Activated T-helper 17 cell treated with anti-CD3 and anti-CD28 coated beads, Interleukin-2, amount 50 U/mL, for 72 hours (primary cell): ENCODE measurements around the gene GPHA2. TPM values are rescaled to one million over a fixed set of nuclear protein-coding genes. Genes with fewer than 3 reads are reported as not detected.

ENCODE experiments used
- ATAC-seq: fragments of 150-1000 bp; cut with Tn5 transposase; replicated peaks from 2 replicates; pipeline ENCODE4 v1.10.0; 2021; ENCODE audit warnings: mild to moderate bottlenecking, moderate library complexity
- H3K27ac Mint-ChIP-seq: one replicate; pipeline ENCODE4 v1.8.0; 2022; ENCODE audit warnings: mixed read lengths
- H3K27me3 Mint-ChIP-seq: one replicate; pipeline ENCODE4 v1.8.0; 2022; ENCODE audit warnings: mixed read lengths
- H3K36me3 Mint-ChIP-seq: one replicate; pipeline ENCODE4 v1.8.0; 2022; ENCODE audit warnings: low read depth, mild to moderate bottlenecking, mixed read lengths
- H3K4me1 Mint-ChIP-seq: one replicate; pipeline ENCODE4 v1.8.0; 2022; ENCODE audit warnings: mixed read lengths
- H3K4me3 Mint-ChIP-seq: one replicate; pipeline ENCODE4 v1.8.0; 2022; ENCODE audit warnings: mild to moderate bottlenecking, mixed read lengths
- H3K9me3 Mint-ChIP-seq: one replicate; pipeline ENCODE4 v1.8.0; 2022; ENCODE audit warnings: mixed read lengths
- total RNA-seq, 2 donors: library from RNA; stranded (reverse); gene quantifications; one replicate each; pipeline ENCODE4 v1.2.3, GENCODE V29; 2022

GPHA2 gene
- total RNA-seq, 2 donors from 2014 or later = 0.43 TPM; not detected in 1

- Mint-ChIP-seq H3K4me1 (no peaks in the 10 kb centered on the region), H3K36me3 (peaks cover 59% of the 10 kb centered on the region), H3K27me3 (no peaks in the 10 kb centered on the region), H3K27ac (no peak overlapping the region), H3K4me3 (no peak overlapping the region), H3K9me3 (no peaks in the 10 kb centered on the region)
- no peak for ATAC-seq
Measured at GRCh38 chr11:64909653-64910343, 25.9 kb downstream of the GPHA2 start.

DNA sequence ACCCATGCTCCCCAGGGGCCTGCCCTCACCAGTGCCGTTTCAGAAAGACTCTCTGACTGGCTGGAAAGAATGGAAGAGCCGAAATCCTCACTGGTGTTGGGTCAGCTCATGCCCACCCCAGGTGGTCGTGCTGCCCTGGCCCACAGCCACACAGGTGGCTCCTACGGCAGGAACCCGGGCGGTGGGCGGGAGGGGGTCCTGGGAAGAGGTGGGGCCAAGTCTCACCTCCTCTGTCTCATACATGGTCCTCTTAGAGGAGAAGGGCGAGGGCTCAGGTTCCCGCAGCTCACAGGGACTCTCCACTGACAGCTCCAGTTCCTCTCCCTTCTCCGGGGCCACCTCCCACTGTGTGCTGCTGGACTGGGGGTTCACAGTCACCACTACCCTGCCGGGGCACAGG is 26.9 kb downstream of the GPHA2 start:
- Mint-ChIP-seq H3K36me3 (peaks cover 59% of the 10 kb centered on the region), H3K4me3 (no peak overlapping the region), H3K9me3 (no peaks in the 10 kb centered on the region), H3K27me3 (no peaks in the 10 kb centered on the region), H3K27ac (peak overlapping the region; percentile 46), H3K4me1 (no peaks in the 10 kb centered on the region)
- ATAC-seq = no peak

GRCh38 chr11:64906314-64906635 is 29.4 kb downstream of the GPHA2 start:
- no peak overlapping the region for H3K4me3 Mint-ChIP-seq
- H3K4me1 Mint-ChIP-seq = peaks cover 3% of the 10 kb centered on the region
- H3K27me3 Mint-ChIP-seq = no peaks in the 10 kb centered on the region
- no peaks in the 10 kb centered on the region for H3K9me3 Mint-ChIP-seq
- H3K27ac Mint-ChIP-seq = no peak overlapping the region
- H3K36me3 Mint-ChIP-seq = peaks cover 49% of the 10 kb centered on the region
- ATAC-seq = no peak

- Mint-ChIP-seq H3K27ac (no peak overlapping the region), H3K4me3 (no peak overlapping the region), H3K27me3 (no peaks in the 10 kb centered on the region), H3K9me3 (no peaks in the 10 kb centered on the region), H3K4me1 (peaks cover 4% of the 10 kb centered on the region), H3K36me3 (peaks cover 46% of the 10 kb centered on the region)
- ATAC-seq = peak; percentile 9
Measured at GRCh38 chr11:64905516-64906313, 30.0 kb downstream of the GPHA2 start.

DNA sequence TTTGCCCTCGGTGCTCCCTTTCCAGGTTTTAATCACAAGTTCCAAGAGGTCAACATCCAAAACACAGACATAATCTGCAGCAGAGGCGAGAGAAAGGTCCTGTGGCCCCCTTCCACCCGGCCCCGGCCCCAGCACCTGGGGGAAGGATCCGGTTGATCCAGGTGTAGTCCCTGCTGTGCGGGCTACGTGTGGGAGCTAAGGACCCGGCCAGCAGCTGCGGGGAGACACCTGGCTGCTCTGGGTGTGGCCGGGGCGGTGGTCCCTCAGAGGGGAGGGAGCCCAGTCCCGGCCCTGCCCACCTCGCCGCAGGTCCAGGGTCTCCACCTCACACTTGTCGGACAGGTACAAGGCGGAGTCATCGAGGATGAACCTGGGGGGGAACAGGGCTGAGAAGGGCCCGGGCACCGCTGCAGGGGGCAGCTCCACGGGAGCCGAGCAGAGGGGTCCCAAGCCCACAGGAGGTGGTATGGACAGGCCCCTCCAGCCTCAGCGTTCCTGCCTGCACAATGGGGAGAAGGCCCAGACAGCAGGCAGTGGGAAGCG is 32.3 kb downstream of the GPHA2 start:
- Mint-ChIP-seq H3K27ac (no peak overlapping the region), H3K4me1 (peaks cover 9% of the 10 kb centered on the region), H3K4me3 (no peak overlapping the region), H3K27me3 (no peaks in the 10 kb centered on the region), H3K36me3 (peaks cover 43% of the 10 kb centered on the region), H3K9me3 (no peaks in the 10 kb centered on the region)
- no peak for ATAC-seq

DNA sequence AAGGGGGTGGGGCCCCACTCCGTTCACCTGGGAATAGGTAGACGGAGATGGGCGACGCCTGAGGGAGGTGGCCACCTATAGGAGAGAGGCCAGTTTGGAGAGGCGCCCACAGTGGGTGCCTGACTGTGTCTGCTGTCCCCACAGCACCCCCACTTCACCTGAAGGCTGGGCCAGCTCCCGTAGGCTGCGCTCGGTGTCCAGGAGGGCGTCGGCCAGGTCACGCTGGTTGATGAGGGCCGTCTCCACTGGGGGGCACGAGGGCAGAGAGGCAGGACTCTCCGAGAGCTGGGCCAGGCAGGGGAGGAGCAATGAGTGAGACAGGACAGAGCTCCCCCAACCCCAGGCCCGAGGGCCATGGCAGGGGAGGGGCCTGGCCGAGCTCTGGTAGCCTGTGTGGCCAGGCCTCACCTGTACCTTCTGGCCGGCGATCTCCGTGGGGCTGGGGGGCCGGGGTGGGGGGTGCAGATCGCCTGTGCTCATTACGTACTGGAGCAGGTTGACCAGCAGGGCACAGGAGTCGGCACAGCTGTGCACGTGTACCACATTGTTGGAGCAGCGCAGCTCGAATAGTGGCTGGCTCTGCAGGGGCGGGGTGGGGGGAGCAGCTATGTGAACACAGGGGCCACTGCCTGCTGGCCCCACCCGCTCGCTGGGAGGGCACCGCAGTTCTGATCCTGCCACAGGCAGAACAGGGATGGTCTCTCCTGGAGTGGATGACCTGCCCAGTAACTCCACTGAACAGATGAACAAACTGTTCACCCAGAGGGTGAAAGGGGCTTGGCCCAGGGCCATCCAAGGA is 33.4 kb downstream of the GPHA2 start:
- no peaks in the 10 kb centered on the region for H3K27me3 Mint-ChIP-seq
- no peak overlapping the region for H3K4me3 Mint-ChIP-seq
- H3K36me3 Mint-ChIP-seq = peaks cover 40% of the 10 kb centered on the region

GRCh38 chr11:64900774-64901173 is 34.9 kb downstream of the GPHA2 start:
- Mint-ChIP-seq H3K4me3 (no peak overlapping the region), H3K27ac (no peak overlapping the region), H3K4me1 (peaks cover 9% of the 10 kb centered on the region), H3K9me3 (no peaks in the 10 kb centered on the region), H3K27me3 (no peaks in the 10 kb centered on the region), H3K36me3 (peaks cover 42% of the 10 kb centered on the region)
- ATAC-seq = no peak

More for the DNA sequence above, 33.4 kb downstream of the GPHA2 start:
- ATAC-seq = no peak
- Mint-ChIP-seq H3K4me1 (peaks cover 9% of the 10 kb centered on the region), H3K27ac (peak overlapping the region; percentile 86), H3K9me3 (no peaks in the 10 kb centered on the region)

GRCh38 chr11:64900263-64900678 is 35.4 kb downstream of the GPHA2 start:
- H3K27ac Mint-ChIP-seq = peak overlapping the region; percentile 55
- peak overlapping the region; percentile 55 for H3K4me3 Mint-ChIP-seq
- peak; percentile 100 for ATAC-seq
- no peaks in the 10 kb centered on the region for H3K9me3 Mint-ChIP-seq
- H3K4me1 Mint-ChIP-seq = peaks cover 9% of the 10 kb centered on the region
- H3K27me3 Mint-ChIP-seq = no peaks in the 10 kb centered on the region
- H3K36me3 Mint-ChIP-seq = peaks cover 37% of the 10 kb centered on the region

DNA sequence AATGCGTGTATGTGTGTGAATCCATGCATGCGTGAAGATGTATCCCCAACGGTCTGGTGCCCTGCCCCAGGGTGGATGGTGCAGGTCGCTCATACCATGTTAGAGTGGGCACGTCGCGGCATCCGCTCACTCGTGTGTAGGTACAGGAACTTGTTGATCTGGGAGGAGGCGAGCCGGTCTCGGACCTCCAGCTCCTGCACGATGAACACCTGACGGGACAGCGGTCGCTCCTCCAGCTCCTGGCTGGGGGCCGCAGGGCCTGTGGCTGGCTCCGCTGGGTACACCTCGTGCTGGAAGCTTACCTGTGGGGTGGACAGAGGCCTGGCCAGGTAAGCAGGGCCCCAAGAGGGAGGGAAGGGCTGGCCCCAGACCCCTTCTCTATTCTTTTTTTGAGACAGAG is 37.2 kb downstream of the GPHA2 start:
- Mint-ChIP-seq H3K36me3 (peaks cover 33% of the 10 kb centered on the region), H3K27me3 (no peaks in the 10 kb centered on the region), H3K4me3 (no peak overlapping the region), H3K9me3 (no peaks in the 10 kb centered on the region), H3K4me1 (peaks cover 9% of the 10 kb centered on the region), H3K27ac (no peak overlapping the region)
- ATAC-seq = no peak

DNA sequence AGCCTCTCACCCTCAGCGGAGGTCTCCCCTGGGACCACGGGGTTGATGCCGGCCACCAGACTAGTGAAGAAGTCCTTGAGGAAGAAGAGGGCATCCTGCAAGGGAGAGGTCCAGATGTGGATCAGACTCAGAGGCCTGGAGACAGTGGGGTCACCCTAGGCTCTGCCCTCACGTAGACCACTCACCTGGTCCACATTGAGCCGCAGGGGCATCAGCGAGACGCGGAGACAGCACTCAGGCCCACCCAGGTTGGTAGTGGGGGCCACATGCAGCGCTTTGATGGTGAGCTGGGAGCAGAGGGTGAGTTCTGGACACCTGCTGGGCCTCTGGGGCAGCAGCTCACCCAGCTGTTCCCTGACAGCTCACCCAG is 37.6 kb downstream of the GPHA2 start:
- Mint-ChIP-seq H3K4me3 (no peak overlapping the region), H3K27ac (no peak overlapping the region), H3K4me1 (peaks cover 9% of the 10 kb centered on the region), H3K36me3 (peaks cover 33% of the 10 kb centered on the region), H3K9me3 (no peaks in the 10 kb centered on the region), H3K27me3 (no peaks in the 10 kb centered on the region)
- no peak for ATAC-seq

DNA sequence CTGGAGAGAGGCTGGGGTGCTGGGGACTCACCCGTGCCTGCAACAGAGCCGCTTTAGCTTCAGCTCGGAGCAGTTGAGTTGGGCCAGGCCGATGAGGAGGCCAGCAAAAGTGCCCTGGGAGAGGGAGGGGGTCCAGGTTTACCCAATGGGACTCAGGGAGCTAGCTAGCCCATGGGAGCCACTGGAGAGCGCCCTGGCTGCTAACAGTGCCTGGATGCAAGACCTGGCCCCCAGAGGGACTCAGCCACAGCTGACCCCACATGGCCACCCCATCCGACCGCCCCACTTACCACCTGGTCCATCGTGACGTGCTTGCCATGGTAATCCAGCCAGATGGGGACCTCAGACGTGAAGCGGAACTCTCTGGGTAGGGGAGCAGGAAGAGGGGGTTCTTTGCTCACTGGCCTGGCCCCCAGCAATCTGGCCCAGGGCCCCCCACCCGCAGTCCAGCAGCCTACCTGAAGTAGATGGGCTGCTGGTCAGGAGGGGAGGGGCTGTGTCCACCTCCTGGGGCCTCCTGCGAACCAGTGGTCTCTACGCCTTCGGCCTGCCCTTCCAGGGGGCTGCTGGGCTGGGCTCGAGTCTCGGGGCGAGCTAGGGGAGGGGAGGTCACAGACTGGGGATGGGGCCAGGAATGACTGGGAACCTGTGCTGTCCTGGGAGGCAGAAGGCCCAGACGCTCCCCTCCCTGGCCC is 38.2 kb downstream of the GPHA2 start:
- H3K4me3 Mint-ChIP-seq = no peak overlapping the region
- no peaks in the 10 kb centered on the region for H3K9me3 Mint-ChIP-seq
- no peak for ATAC-seq
- peak overlapping the region; percentile 48 for H3K27ac Mint-ChIP-seq
- H3K27me3 Mint-ChIP-seq = no peaks in the 10 kb centered on the region
- H3K4me1 Mint-ChIP-seq = peaks cover 9% of the 10 kb centered on the region
- peaks cover 33% of the 10 kb centered on the region for H3K36me3 Mint-ChIP-seq

GRCh38 chr11:64896448-64897022 is 39.2 kb downstream of the GPHA2 start:
- ATAC-seq = no peak
- Mint-ChIP-seq H3K27ac (peak overlapping the region; percentile 48), H3K4me1 (peaks cover 9% of the 10 kb centered on the region), H3K36me3 (peaks cover 28% of the 10 kb centered on the region), H3K9me3 (no peaks in the 10 kb centered on the region), H3K27me3 (no peaks in the 10 kb centered on the region), H3K4me3 (no peak overlapping the region)

DNA sequence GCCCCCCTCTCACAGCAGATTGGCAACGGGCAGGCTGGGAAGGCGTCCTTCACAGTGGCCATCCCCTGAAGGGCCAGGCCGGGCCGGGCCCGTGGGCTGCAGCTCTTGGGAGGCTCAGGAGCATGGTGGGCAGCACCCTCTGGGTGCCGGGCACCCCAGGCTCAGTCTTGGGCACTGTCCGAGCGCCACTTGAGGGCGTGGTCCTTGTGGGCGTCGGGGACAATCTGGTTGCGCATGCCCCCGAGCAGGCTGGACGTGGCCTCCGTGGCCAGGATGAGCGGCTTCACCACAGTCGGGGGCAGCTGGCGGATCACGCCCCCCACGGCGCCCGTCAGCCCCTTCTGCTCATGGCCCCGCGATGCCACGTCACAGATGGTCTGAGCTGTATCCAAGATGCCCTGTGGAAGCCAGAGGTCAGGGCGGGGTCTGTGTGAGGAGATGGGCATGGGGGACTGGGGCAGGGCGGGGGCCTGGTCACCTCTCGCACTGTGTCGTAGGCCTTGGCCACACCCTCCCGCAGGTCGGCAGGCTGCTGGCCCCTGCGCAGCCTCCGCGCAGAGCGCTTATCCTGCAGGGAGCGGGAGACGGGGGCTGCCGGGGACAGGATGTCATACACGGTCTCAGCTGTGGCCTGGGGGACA is 40.8 kb downstream of the GPHA2 start:
- Mint-ChIP-seq H3K27me3 (no peaks in the 10 kb centered on the region), H3K4me3 (no peak overlapping the region), H3K27ac (no peak overlapping the region), H3K36me3 (peaks cover 19% of the 10 kb centered on the region), H3K9me3 (no peaks in the 10 kb centered on the region), H3K4me1 (peaks cover under 1% of the 10 kb centered on the region)
- no peak for ATAC-seq
